Measurements from ENCODE around the gene HNRNPLL. TPM values are rescaled to one million over a fixed set of nuclear protein-coding genes. Genes with fewer than 3 reads are reported as not detected.
A peak's percentile ranks its signal among the peaks of the same experiment; 100 is the strongest.

HNRNPLL gene
- total RNA-seq, 1 donor from 2014 or later: 39.2 TPM

GRCh38 chr2:38535744-38536506 is 66.8 kb downstream of the HNRNPLL start:
- H3K4me3 ChIP-seq (ENCODE audit: low read depth, low read length): peak overlapping the region; percentile 40
- DNase-seq (ENCODE audit: low read depth): no peak
- H3K27me3 ChIP-seq (ENCODE audit: control insufficient read depth, insufficient read depth, low read length): no peaks in the 10 kb centered on the region
- TF ChIP-seq CTCF (IDR thresholded peaks at IDR 0.05; ENCODE audit: insufficient read depth, low read length, poor library complexity, severe bottlenecking): peak; percentile 82
- H3K36me3 ChIP-seq (ENCODE audit: control insufficient read depth, insufficient read depth, low read length): no peaks in the 10 kb centered on the region

- H3K27me3 ChIP-seq (ENCODE audit: control insufficient read depth, insufficient read depth, low read length): no peaks in the 10 kb centered on the region
- no peaks in the 10 kb centered on the region for H3K36me3 ChIP-seq (ENCODE audit: control insufficient read depth, insufficient read depth, low read length)
- no peak overlapping the region for H3K4me3 ChIP-seq (ENCODE audit: low read depth, low read length)
- no peak for TF ChIP-seq CTCF (IDR thresholded peaks at IDR 0.05; ENCODE audit: insufficient read depth, low read length, poor library complexity, severe bottlenecking)
- DNase-seq (ENCODE audit: low read depth): no peak
Observed at GRCh38 chr2:38535404-38535743, 67.4 kb downstream of the HNRNPLL start.

GRCh38 chr2:38534746-38535403 is 67.9 kb downstream of the HNRNPLL start:
- Histone ChIP-seq H3K4me3 (ENCODE audit: low read depth, low read length) (no peak overlapping the region), H3K36me3 (ENCODE audit: control insufficient read depth, insufficient read depth, low read length) (no peaks in the 10 kb centered on the region), H3K27me3 (ENCODE audit: control insufficient read depth, insufficient read depth, low read length) (no peaks in the 10 kb centered on the region)
- DNase-seq (ENCODE audit: low read depth): no peak
- TF ChIP-seq CTCF (IDR thresholded peaks at IDR 0.05; ENCODE audit: insufficient read depth, low read length, poor library complexity, severe bottlenecking): no peak

- Histone ChIP-seq H3K36me3 (ENCODE audit: control insufficient read depth, insufficient read depth, low read length) (no peaks in the 10 kb centered on the region), H3K27me3 (ENCODE audit: control insufficient read depth, insufficient read depth, low read length) (no peaks in the 10 kb centered on the region), H3K4me3 (ENCODE audit: low read depth, low read length) (no peak overlapping the region)
- TF ChIP-seq CTCF (IDR thresholded peaks at IDR 0.05; ENCODE audit: insufficient read depth, low read length, poor library complexity, severe bottlenecking): no peak
- DNase-seq (ENCODE audit: low read depth): no peak
Observed at GRCh38 chr2:38533757-38534545, 68.8 kb downstream of the HNRNPLL start.

- no peak for DNase-seq (ENCODE audit: low read depth)
- Histone ChIP-seq H3K4me3 (ENCODE audit: low read depth, low read length) (no peak overlapping the region), H3K27me3 (ENCODE audit: control insufficient read depth, insufficient read depth, low read length) (no peaks in the 10 kb centered on the region), H3K36me3 (ENCODE audit: control insufficient read depth, insufficient read depth, low read length) (no peaks in the 10 kb centered on the region)
- TF ChIP-seq CTCF (IDR thresholded peaks at IDR 0.05; ENCODE audit: insufficient read depth, low read length, poor library complexity, severe bottlenecking): no peak
Observed at GRCh38 chr2:38533180-38533579, 69.5 kb downstream of the HNRNPLL start.

Data from kidney epithelial cell (primary cell).